ENCODE results near the gene CD244. TPM values are rescaled to one million over a fixed set of nuclear protein-coding genes. Genes with fewer than 3 reads are reported as not detected.
A peak's percentile ranks its signal among the peaks of the same experiment; 100 is the strongest.

Gene CD244
- total RNA-seq, 3 donors from 2014 or later (not counting 1 experiment from before 2014, with no cell fraction given), result 131 to 193 (median 150) TPM

DNA sequence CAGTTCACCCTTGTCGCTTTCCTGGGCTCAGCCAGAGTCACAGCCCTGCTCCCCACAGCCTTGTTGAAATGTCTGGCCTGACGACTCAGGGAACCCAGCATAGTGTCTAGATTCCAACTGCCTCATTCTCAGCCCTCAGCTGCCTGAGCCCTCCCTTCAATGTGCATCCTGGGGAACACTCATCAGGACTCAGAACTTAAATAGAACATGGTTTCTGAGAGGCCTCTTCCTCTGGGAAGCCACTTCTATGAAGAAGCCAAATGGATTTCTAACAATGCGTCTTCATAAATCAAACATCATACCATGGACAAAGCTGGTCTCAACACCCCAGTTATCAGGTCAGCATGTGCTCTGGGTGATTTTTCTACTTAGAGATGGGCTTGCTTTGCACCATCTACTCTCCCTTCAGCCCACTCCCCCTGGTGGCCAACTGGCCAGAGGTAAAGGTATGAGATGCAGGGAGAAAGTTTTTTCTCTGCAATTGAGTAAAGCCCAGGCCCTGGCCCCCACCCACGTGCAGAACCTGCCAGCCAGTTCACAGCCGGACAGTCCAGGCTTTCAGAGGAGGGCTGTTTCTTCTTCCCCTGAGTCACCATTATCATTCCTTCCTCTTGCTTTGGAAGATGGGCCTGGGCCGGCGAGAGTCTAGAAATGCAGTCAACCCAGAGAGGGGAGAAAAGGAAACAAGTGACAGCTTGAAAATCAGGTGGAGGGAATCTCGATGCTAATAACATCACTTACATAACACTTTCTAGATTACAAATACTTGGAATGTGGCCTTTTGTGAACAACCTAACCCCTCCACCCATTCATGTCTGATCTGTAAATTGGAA is 32.1 kb downstream of the CD244 start:
- no peaks in the 10 kb centered on the region for H3K27me3 ChIP-seq (ENCODE audit: control insufficient read depth, insufficient read depth, low read length)
- ATAC-seq (peak; percentile 57 to 75 (median 71)), DNase-seq (peak; percentile 43 to 84)
- Mint-ChIP-seq H3K4me3 (no peak overlapping the region), H3K4me1 (peaks cover 47 to 50% of the 10 kb centered on the region in 2 donors), H3K9me3 (no peaks in the 10 kb centered on the region), H3K36me3 (peaks cover 37% of the 10 kb centered on the region), H3K27me3 (ENCODE audit: low read depth in 2 of 2) (no peaks in the 10 kb centered on the region), H3K27ac (peak overlapping the region; percentile 27 to 86)
- H3K4me1 ChIP-seq (ENCODE audit: control insufficient read depth, insufficient read depth, low read length), result peaks cover 14% of the 10 kb centered on the region
- 83% methylated on average over 5 of the region's 8 CpGs for WGBS (ENCODE audit: insufficient coverage)
- H3K27ac ChIP-seq (ENCODE audit: low read length), result no peak overlapping the region
- peaks cover 81% of the 10 kb centered on the region for H3K36me3 ChIP-seq (ENCODE audit: control insufficient read depth, insufficient read depth, low read length)
- intact Hi-C loops (cut with micrococcal nuclease), result loop anchor here (1.0 kb wide), 2 partner anchors 103 to 149 kb away; no protein-coding TSS in a partner anchor
- TF ChIP-seq, protein P1, sequence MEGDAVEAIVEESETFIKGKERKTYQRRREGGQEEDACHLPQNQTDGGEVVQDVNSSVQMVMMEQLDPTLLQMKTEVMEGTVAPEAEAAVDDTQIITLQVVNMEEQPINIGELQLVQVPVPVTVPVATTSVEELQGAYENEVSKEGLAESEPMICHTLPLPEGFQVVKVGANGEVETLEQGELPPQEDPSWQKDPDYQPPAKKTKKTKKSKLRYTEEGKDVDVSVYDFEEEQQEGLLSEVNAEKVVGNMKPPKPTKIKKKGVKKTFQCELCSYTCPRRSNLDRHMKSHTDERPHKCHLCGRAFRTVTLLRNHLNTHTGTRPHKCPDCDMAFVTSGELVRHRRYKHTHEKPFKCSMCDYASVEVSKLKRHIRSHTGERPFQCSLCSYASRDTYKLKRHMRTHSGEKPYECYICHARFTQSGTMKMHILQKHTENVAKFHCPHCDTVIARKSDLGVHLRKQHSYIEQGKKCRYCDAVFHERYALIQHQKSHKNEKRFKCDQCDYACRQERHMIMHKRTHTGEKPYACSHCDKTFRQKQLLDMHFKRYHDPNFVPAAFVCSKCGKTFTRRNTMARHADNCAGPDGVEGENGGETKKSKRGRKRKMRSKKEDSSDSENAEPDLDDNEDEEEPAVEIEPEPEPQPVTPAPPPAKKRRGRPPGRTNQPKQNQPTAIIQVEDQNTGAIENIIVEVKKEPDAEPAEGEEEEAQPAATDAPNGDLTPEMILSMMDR (IDR thresholded peaks at IDR 0.05), result peak; percentile 53
- no peaks in the 10 kb centered on the region for H3K9me3 ChIP-seq (ENCODE audit: control insufficient read depth, insufficient read depth, low read length)
- H3K4me3 ChIP-seq (ENCODE audit: low read length), result no peak overlapping the region

DNA sequence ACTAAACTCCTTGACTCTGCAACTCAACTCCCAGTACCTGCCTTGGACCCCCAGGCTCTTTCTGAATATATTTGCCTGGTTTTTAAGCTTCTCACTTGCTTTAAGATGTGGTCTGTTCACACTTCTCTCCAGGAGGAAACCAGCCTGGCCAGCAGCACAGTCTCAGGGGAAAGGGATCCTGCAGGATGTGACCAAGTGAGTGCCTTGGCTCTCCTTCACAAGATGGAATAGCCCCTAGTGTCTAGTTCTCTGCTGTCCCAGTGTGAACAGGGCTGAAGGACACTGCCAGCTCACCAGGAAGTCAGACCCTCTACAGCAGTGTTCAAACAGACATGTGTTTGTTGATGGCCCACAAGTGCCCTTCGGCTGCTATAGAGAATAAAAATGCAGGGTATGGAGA is 32.9 kb downstream of the CD244 start:
- TF ChIP-seq, protein P1 (IDR thresholded peaks at IDR 0.05), result no peak
- ATAC-seq (no peak), DNase-seq (no peak)
- 75% methylated on average over 1 of the region's 1 CpG for WGBS (ENCODE audit: insufficient coverage)
- Histone ChIP-seq H3K27ac (ENCODE audit: low read length) (peak overlapping the region; percentile 2), H3K4me3 (ENCODE audit: low read length) (no peak overlapping the region), H3K36me3 (ENCODE audit: control insufficient read depth, insufficient read depth, low read length) (peaks cover 75% of the 10 kb centered on the region), H3K27me3 (ENCODE audit: control insufficient read depth, insufficient read depth, low read length) (no peaks in the 10 kb centered on the region), H3K4me1 (ENCODE audit: control insufficient read depth, insufficient read depth, low read length) (peaks cover 8% of the 10 kb centered on the region), H3K9me3 (ENCODE audit: control insufficient read depth, insufficient read depth, low read length) (no peaks in the 10 kb centered on the region)
- Mint-ChIP-seq H3K9me3 (no peaks in the 10 kb centered on the region), H3K4me1 (peaks cover 40 to 43% of the 10 kb centered on the region in 2 donors), H3K27ac (peak overlapping the region; percentile 27 to 86), H3K27me3 (ENCODE audit: low read depth in 2 of 2) (no peaks in the 10 kb centered on the region), H3K36me3 (peaks cover 32% of the 10 kb centered on the region), H3K4me3 (no peak overlapping the region)
- intact Hi-C loops (cut with micrococcal nuclease), result loop anchor here (1.0 kb wide), 2 partner anchors 102 to 148 kb away; no protein-coding TSS in a partner anchor

GRCh38 chr1:160827418-160827817 is 35.3 kb downstream of the CD244 start:
- Mint-ChIP-seq H3K4me3 (no peak overlapping the region), H3K27ac (peak overlapping the region; percentile 76), H3K4me1 (peaks cover 22 to 27% of the 10 kb centered on the region in 2 donors), H3K36me3 (peaks cover 27% of the 10 kb centered on the region), H3K9me3 (no peaks in the 10 kb centered on the region), H3K27me3 (ENCODE audit: low read depth in 2 of 2) (no peaks in the 10 kb centered on the region)
- WGBS (ENCODE audit: insufficient coverage), result 95% methylated on average over 2 of the region's 2 CpGs
- no peaks in the 10 kb centered on the region for H3K27me3 ChIP-seq (ENCODE audit: control insufficient read depth, insufficient read depth, low read length)
- intact Hi-C loops (cut with micrococcal nuclease), result no loop called here
- peaks cover 71% of the 10 kb centered on the region for H3K36me3 ChIP-seq (ENCODE audit: control insufficient read depth, insufficient read depth, low read length)
- H3K4me1 ChIP-seq (ENCODE audit: control insufficient read depth, insufficient read depth, low read length), result no peaks in the 10 kb centered on the region
- no peak for ATAC-seq
- no peak overlapping the region for H3K4me3 ChIP-seq (ENCODE audit: low read length)
- DNase-seq, result no peak
- no peak overlapping the region for H3K27ac ChIP-seq (ENCODE audit: low read length)
- no peaks in the 10 kb centered on the region for H3K9me3 ChIP-seq (ENCODE audit: control insufficient read depth, insufficient read depth, low read length)
- TF ChIP-seq, protein P1 (IDR thresholded peaks at IDR 0.05), result no peak
